IMR-90 (cell line): Measurements from ENCODE around the gene NEK11. TPM values are rescaled to one million over a fixed set of nuclear protein-coding genes. Genes with fewer than 3 reads are reported as not detected.

Experiments
- ATAC-seq: fragments of 200-7000 bp; cut with Tn5 transposase; 2 replicates; pipeline ENCODE4 v1.9.1; 2020; ENCODE audit warnings: low read depth, mild to moderate bottlenecking, moderate library complexity
- BruUV-seq: library from RNA; stranded (reverse); fragments of 400-500 nt; replicated peaks from 2 replicates; lab custom pipeline; 2021; lab: Mats Ljungman, UMichigan
- CTCF ChIA-PET: fragments of 300-600 bp; formaldehyde crosslinking; extraction: SDS; loops from one replicate; lab custom pipeline; 2021; ENCODE audit warnings: antibody characterized with exemption; lab: Yijun Ruan, JAX
- POLR2A ChIA-PET: fragments of 300-600 bp; sonication (Branson Sonifier 250); formaldehyde crosslinking; loops from one replicate; lab custom pipeline; 2022; ENCODE audit warnings: antibody characterized with exemption; ENCODE audit not compliant: unreplicated experiment; lab: Charles Lee
- DNase-seq: peaks from one replicate; pipeline ENCODE4 v3.0.0; 2013
- H2AFZ ChIP-seq: replicated peaks from 2 replicates; pipeline ENCODE3; 2013; ENCODE audit warnings: low read length, mild to moderate bottlenecking; ENCODE audit not compliant: poor library complexity
- H2AK5ac ChIP-seq: 2 replicates; pipeline ENCODE4 v1.6.1; 2013; ENCODE audit warnings: low read depth, low read length, inconsistent platforms
- H2AK9ac ChIP-seq: replicated peaks from 2 replicates; pipeline ENCODE3; 2013; ENCODE audit warnings: mild to moderate bottlenecking, low read depth, low read length, moderate library complexity; ENCODE audit not compliant: poor library complexity
- H2BK120ac ChIP-seq: 2 replicates; pipeline ENCODE4 v1.6.1; 2013; ENCODE audit warnings: low read depth, low read length, inconsistent platforms
- H2BK15ac ChIP-seq: 3 replicates; pipeline ENCODE4 v1.6.1; 2013; ENCODE audit warnings: low read depth, low read length, inconsistent platforms
- H2BK20ac ChIP-seq: 2 replicates; pipeline ENCODE4 v1.6.1; 2013; ENCODE audit warnings: low read depth, mild to moderate bottlenecking, inconsistent platforms, low read length, moderate library complexity
- H2BK5ac ChIP-seq: 2 replicates; pipeline ENCODE4 v1.6.1; 2013; ENCODE audit warnings: mild to moderate bottlenecking, low read depth, low read length, inconsistent platforms; ENCODE audit not compliant: poor library complexity, severe bottlenecking
- H3K14ac ChIP-seq: replicated peaks from 2 replicates; pipeline ENCODE4 v1.6.1; 2013; ENCODE audit warnings: low read depth, low read length, inconsistent platforms
- H3K18ac ChIP-seq: 2 replicates; pipeline ENCODE4 v1.6.1; 2013; ENCODE audit warnings: low read depth, low read length, control low read depth
- H3K23ac ChIP-seq: 2 replicates; pipeline ENCODE4 v1.6.1; 2013; ENCODE audit warnings: low read depth, low read length, inconsistent platforms
- H3K27ac ChIP-seq: 2 replicates; pipeline ENCODE4 v1.5.1; 2013; ENCODE audit warnings: mild to moderate bottlenecking, control low read depth, low read length; ENCODE audit not compliant: insufficient read depth
- H3K27me3 ChIP-seq: 2 replicates; pipeline ENCODE4 v1.6.1; 2013; ENCODE audit warnings: low read length; ENCODE audit not compliant: control insufficient read depth, insufficient read depth
- H3K36me3 ChIP-seq: 2 replicates; pipeline ENCODE4 v1.6.1; 2013; ENCODE audit warnings: low read length, mixed read lengths; ENCODE audit not compliant: control insufficient read depth, insufficient read depth
- H3K4ac ChIP-seq: 2 replicates; pipeline ENCODE4 v1.6.1; 2013; ENCODE audit warnings: low read depth, low read length, inconsistent platforms
- H3K4me1 ChIP-seq: 2 replicates; pipeline ENCODE4 v1.6.1; 2013; ENCODE audit warnings: low read length, mixed read lengths; ENCODE audit not compliant: control insufficient read depth, insufficient read depth
- H3K4me2 ChIP-seq: 2 replicates; pipeline ENCODE4 v1.6.1; 2013; ENCODE audit warnings: low read depth, mild to moderate bottlenecking, control low read depth, low read length, moderate library complexity
- H3K4me3 ChIP-seq: 2 replicates; pipeline ENCODE4 v1.5.1; 2013; ENCODE audit warnings: low read depth, mild to moderate bottlenecking, control low read depth, low read length, moderate library complexity; ENCODE audit not compliant: insufficient read depth
- H3K56ac ChIP-seq: 2 replicates; pipeline ENCODE4 v1.6.1; 2013; ENCODE audit warnings: low read length, inconsistent platforms; ENCODE audit not compliant: insufficient read depth; ENCODE audit errors: extremely low read depth
- H3K79me1 ChIP-seq, 2 experiments: 2 replicates each; pipeline ENCODE4 v1.6.1; 2013; ENCODE audit warnings: low read length in 2 of 2, inconsistent platforms in 1 of 2, low read depth in 1 of 2
- H3K9ac ChIP-seq: 2 replicates; pipeline ENCODE4 v1.6.1; 2013; ENCODE audit warnings: low read depth, low read length, control low read depth
- H3K9me1 ChIP-seq: 2 replicates; pipeline ENCODE4 v1.6.1; 2013; ENCODE audit warnings: low read length, inconsistent platforms; ENCODE audit not compliant: insufficient read depth
- H3K9me3 ChIP-seq: 2 replicates; pipeline ENCODE4 v1.6.1; 2013; ENCODE audit warnings: low read length; ENCODE audit not compliant: control insufficient read depth, insufficient read depth
- H4K20me1 ChIP-seq: 2 replicates; pipeline ENCODE4 v1.6.1; 2013; ENCODE audit warnings: low read length, inconsistent platforms; ENCODE audit not compliant: insufficient read depth
- H4K5ac ChIP-seq: 2 replicates; pipeline ENCODE4 v1.6.1; 2013; ENCODE audit warnings: mild to moderate bottlenecking, low read depth, low read length, control low read depth
- H4K8ac ChIP-seq, 2 experiments: 2 replicates each; pipeline ENCODE4 v1.6.1; 2013; ENCODE audit warnings: low read depth in 2 of 2, low read length in 2 of 2, control low read depth in 1 of 2, inconsistent platforms in 1 of 2
- H4K91ac ChIP-seq: 2 replicates; pipeline ENCODE4 v1.6.1; 2013; ENCODE audit warnings: low read depth, low read length, inconsistent platforms; ENCODE audit not compliant: insufficient read depth
- BHLHE40 ChIP-seq: fragments of 150-350 bp; IDR thresholded peaks from 2 replicates; pipeline ENCODE4 v1.6.1; 2016; ENCODE audit warnings: mild to moderate bottlenecking, low read depth, low read length
- CEBPB ChIP-seq: IDR thresholded peaks from 2 replicates; pipeline ENCODE4 v1.6.1; 2012; ENCODE audit warnings: low read depth, low read length, improper control_type of control experiment
- CHD1 ChIP-seq: IDR thresholded peaks from 2 replicates; pipeline ENCODE4 v1.6.1; 2012; ENCODE audit warnings: low read depth, low read length, improper control_type of control experiment
- FOS ChIP-seq: fragments of 150-350 bp; IDR thresholded peaks from 2 replicates; pipeline ENCODE4 v1.6.1; 2016; ENCODE audit warnings: low read depth, low read length
- MAFK ChIP-seq: IDR thresholded peaks from 2 replicates; pipeline ENCODE4 v1.6.1; 2012; ENCODE audit warnings: low read depth, low read length, improper control_type of control experiment
- MAZ ChIP-seq: IDR thresholded peaks from 2 replicates; pipeline ENCODE4 v1.6.1; 2012; ENCODE audit warnings: low read depth, mild to moderate bottlenecking, low read length, improper control_type of control experiment, moderate library complexity, borderline replicate concordance
- MXI1 ChIP-seq: IDR thresholded peaks from 2 replicates; pipeline ENCODE4 v1.6.1; 2012; ENCODE audit warnings: low read depth, mild to moderate bottlenecking, low read length, moderate library complexity, borderline replicate concordance
- NFE2L2 ChIP-seq: fragments of 150-350 bp; IDR thresholded peaks from 2 replicates; pipeline ENCODE4 v1.6.1; 2016; ENCODE audit warnings: low read depth, mild to moderate bottlenecking, low read length
- POLR2A ChIP-seq: IDR thresholded peaks from 2 replicates; pipeline ENCODE4 v1.6.1; 2012; ENCODE audit warnings: mild to moderate bottlenecking, low read depth, low read length
- RCOR1 ChIP-seq: IDR thresholded peaks from 2 replicates; pipeline ENCODE4 v1.6.1; 2012; ENCODE audit warnings: mild to moderate bottlenecking, low read length, improper control_type of control experiment; ENCODE audit not compliant: insufficient replicate concordance
- RFX5 ChIP-seq: IDR thresholded peaks from 2 replicates; pipeline ENCODE4 v1.8.0; 2012; ENCODE audit warnings: low read depth, mild to moderate bottlenecking, low read length, moderate library complexity
- SMC3 ChIP-seq: fragments of 150-350 bp; IDR thresholded peaks from 2 replicates; pipeline ENCODE4 v1.6.1; 2016; ENCODE audit warnings: low read depth, mild to moderate bottlenecking, antibody characterized with exemption, low read length, moderate library complexity
- WGBS, 2 experiments: methylation state at CpG; one replicate each; pipeline versions ENCODE4 v1.1.5 to v1.1.7; 2013; ENCODE audit warnings: missing lambda C conversion rate in 2 of 2; ENCODE audit not compliant: insufficient read length in 1 of 2; ENCODE audit errors: extremely low coverage in 2 of 2; 5-methylcytosine and 5-hydroxymethylcytosine counted together
- dilution Hi-C: fragments of 300-500 bp; cut with HindIII; formaldehyde crosslinking; loops from one replicate; pipeline ENCODE4 v1.14.3; 2018; ENCODE audit warnings: low sequenced_read_pairs; ENCODE audit not compliant: unreplicated experiment
- in situ Hi-C: fragments of 300-500 bp; cut with MboI; formaldehyde crosslinking; loops from 3 replicates; pipeline ENCODE4 v1.14.3; 2019; ENCODE audit warnings: low sequenced_read_pairs, inconsistent platforms, mixed read lengths
- intact Hi-C: fragments of 100-400 bp; cut with micrococcal nuclease; formaldehyde crosslinking; loops from 2 replicates; pipeline ENCODE4 v1.10.0; 2022
- polyA plus RNA-seq, 3 experiments: library from polyadenylated mRNA; depleted of rRNA; stranded (reverse); fragments of >200 nt; gene quantifications; 2 replicates each; pipeline ENCODE4 v1.2.3, GENCODE V29; 2012; ENCODE audit warnings: low replicate concordance in 1 of 3
- total RNA-seq: library from RNA; depleted of rRNA; stranded (reverse); fragments of >200 nt; gene quantifications from 2 replicates; pipeline ENCODE4 v1.2.3, GENCODE V29; 2012
- TF ChIP-seq, protein P1 (sequence below): conservative IDR thresholded peaks from 2 replicates; pipeline ENCODE4 v1.5.1; 2012; ENCODE audit warnings: mild to moderate bottlenecking, low read depth, low read length, improper control_type of control experiment
- TF ChIP-seq, protein P2 (sequence below): fragments of 150-350 bp; IDR thresholded peaks from 2 replicates; pipeline ENCODE4 v1.6.1; 2016; ENCODE audit warnings: low read depth, mild to moderate bottlenecking, low read length, moderate library complexity, borderline replicate concordance

NEK11 gene
- total and polyA plus RNA-seq, 2 of the 4 experiments (the other 2 are of a cell fraction): 1.1 to 1.6 TPM

DNA sequence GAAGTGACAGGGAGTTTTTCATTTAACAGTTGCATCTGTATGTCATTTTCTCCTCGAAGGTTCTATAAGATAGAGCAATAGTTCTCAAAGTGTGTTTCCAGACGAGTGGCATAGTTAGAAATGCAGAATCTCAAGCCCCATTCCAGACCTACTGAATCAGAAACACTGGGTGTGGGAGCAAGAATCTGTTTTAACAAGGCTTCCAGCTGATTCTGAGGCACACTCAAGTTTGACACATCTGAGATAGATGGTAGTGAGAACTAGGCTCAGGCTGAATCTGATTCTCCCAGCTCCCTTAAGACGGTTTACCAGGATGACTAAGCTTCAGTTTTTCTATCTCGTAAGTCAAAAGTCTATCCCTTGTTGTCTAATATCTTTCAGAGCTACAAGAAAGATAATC is 195.1 kb downstream of the NEK11 start:
- DNase-seq: peak; percentile 71
- H3K9ac ChIP-seq: no peak overlapping the region
- POLR2A ChIA-PET: no interaction called here

More for the DNA sequence above, 195.1 kb downstream of the NEK11 start:
- Histone ChIP-seq H2BK120ac (no peak overlapping the region), H2AK9ac (no peak overlapping the region), H4K5ac (no peak overlapping the region), H3K27ac (no peak overlapping the region), H4K20me1 (no peaks in the 10 kb centered on the region), H3K56ac (no peak overlapping the region), H2AFZ (no peak overlapping the region), H3K4me2 (no peak overlapping the region), H3K79me1 (no peaks in the 10 kb centered on the region), H3K9me3 (no peaks in the 10 kb centered on the region), H2BK20ac (no peak overlapping the region), H3K27me3 (no peaks in the 10 kb centered on the region), H3K18ac (no peak overlapping the region), H2BK15ac (no peak overlapping the region), H4K8ac (no peak overlapping the region), H3K4ac (no peak overlapping the region), H3K36me3 (no peaks in the 10 kb centered on the region), H2BK5ac (no peak overlapping the region), H3K9me1 (no peaks in the 10 kb centered on the region), H3K4me1 (0 out of 2 replicates have a peak, but pooled peaks cover 2% of the 10 kb centered on the region), H2AK5ac (no peak overlapping the region), H3K4me3 (no peak overlapping the region), H3K23ac (no peak overlapping the region), H3K14ac (no peak overlapping the region), H4K91ac (no peak overlapping the region)
- no peak for TF ChIP-seq RFX5
- TF ChIP-seq, protein P1, sequence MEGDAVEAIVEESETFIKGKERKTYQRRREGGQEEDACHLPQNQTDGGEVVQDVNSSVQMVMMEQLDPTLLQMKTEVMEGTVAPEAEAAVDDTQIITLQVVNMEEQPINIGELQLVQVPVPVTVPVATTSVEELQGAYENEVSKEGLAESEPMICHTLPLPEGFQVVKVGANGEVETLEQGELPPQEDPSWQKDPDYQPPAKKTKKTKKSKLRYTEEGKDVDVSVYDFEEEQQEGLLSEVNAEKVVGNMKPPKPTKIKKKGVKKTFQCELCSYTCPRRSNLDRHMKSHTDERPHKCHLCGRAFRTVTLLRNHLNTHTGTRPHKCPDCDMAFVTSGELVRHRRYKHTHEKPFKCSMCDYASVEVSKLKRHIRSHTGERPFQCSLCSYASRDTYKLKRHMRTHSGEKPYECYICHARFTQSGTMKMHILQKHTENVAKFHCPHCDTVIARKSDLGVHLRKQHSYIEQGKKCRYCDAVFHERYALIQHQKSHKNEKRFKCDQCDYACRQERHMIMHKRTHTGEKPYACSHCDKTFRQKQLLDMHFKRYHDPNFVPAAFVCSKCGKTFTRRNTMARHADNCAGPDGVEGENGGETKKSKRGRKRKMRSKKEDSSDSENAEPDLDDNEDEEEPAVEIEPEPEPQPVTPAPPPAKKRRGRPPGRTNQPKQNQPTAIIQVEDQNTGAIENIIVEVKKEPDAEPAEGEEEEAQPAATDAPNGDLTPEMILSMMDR: no peak
- no peak for TF ChIP-seq POLR2A
- TF ChIP-seq MAFK: no peak
- TF ChIP-seq, protein P2, sequence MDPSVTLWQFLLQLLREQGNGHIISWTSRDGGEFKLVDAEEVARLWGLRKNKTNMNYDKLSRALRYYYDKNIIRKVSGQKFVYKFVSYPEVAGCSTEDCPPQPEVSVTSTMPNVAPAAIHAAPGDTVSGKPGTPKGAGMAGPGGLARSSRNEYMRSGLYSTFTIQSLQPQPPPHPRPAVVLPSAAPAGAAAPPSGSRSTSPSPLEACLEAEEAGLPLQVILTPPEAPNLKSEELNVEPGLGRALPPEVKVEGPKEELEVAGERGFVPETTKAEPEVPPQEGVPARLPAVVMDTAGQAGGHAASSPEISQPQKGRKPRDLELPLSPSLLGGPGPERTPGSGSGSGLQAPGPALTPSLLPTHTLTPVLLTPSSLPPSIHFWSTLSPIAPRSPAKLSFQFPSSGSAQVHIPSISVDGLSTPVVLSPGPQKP: no peak
- TF ChIP-seq CEBPB: no peak
- TF ChIP-seq RCOR1: no peak
- no peak for TF ChIP-seq NFE2L2
- TF ChIP-seq FOS: no peak
- TF ChIP-seq MAZ: no peak
- TF ChIP-seq MXI1: no peak
- TF ChIP-seq SMC3: no peak
- TF ChIP-seq BHLHE40: no peak
- TF ChIP-seq CHD1: no peak
- no CpG with 5 or more reads among the region's 4 CpGs for WGBS, 2 experiments
- dilution Hi-C loops: no loop called here
- no TSS peak for BruUV-seq
- CTCF ChIA-PET: interaction anchor here (1.1 kb wide), 1 partner anchor 13 kb away, joined by 3 read pairs; no protein-coding TSS in a partner anchor
- intact Hi-C loops: loop anchor here (10.0 kb wide), 1 partner anchor 187 kb away; no protein-coding TSS in a partner anchor
- ATAC-seq: peak; percentile 53
- in situ Hi-C loops: no loop called here
